ENCODE results near the gene ADH5. TPM values are rescaled to one million over a fixed set of nuclear protein-coding genes. Genes with fewer than 3 reads are reported as not detected.
"Not testable (repeated sequence)": the region's sequence is repeated elsewhere in the genome, so short reads cannot be mapped to it uniquely, and the experiment has no call there.

Gene ADH5
- total RNA-seq, 2 experiments from 2014 or later, result 81.3 to 119 TPM

- DNase-seq (no peak), ATAC-seq (no peak)
- ChIA-PET CTCF (no interaction called here), POLR2A (interaction anchor here (0.7 kb wide), 1 partner anchor 12 kb away, joined by 3 read pairs; no protein-coding TSS in a partner anchor)
- Mint-ChIP-seq H3K4me3 (no peak overlapping the region), H3K4me1 (peaks cover 20% of the 10 kb centered on the region), H3K9me3 (ENCODE audit: low read depth) (no peaks in the 10 kb centered on the region), H3K27me3 (no peaks in the 10 kb centered on the region), H3K27ac (no peak overlapping the region), H3K36me3 (ENCODE audit: low read depth) (peaks cover 58% of the 10 kb centered on the region)
- intact Hi-C loops (cut with DNase I, micrococcal nuclease), result loop anchor here in 1 of 2 experiments (10.0 kb wide), 1 partner anchor 733 kb away; the partner anchor contains the start of gene DAPP1
Measured at GRCh38 chr4:99082192-99082591, 6.4 kb downstream of the ADH5 start.

DNA sequence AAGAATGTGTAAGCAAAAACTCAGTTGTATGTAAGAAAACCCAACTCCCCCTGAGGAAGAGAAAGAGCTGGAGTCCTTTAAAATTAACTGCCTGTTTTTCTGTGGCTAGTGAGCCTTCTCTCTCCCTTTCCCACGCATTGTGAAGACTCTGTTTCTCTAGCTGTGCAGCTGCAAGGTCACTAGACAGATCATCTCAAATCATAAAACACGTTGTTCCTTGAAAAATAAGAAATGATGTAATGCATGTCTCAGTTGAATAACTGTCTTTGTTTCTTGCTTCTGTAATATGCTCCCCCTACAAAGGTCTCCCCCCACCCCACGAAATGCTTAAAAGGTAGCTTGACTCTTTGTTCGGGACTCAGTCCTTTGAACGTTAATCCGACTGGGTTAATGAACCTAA lies 7.7 kb downstream of the ADH5 start:
- CTCF ChIA-PET; H3K4me3 Mint-ChIP-seq; POLR2A ChIA-PET; H3K9me3 Mint-ChIP-seq (ENCODE audit: low read depth); DNase-seq; H3K27me3 Mint-ChIP-seq; ATAC-seq: not testable (repeated sequence)
- Mint-ChIP-seq H3K36me3 (ENCODE audit: low read depth) (peaks cover 65% of the 10 kb centered on the region), H3K27ac (peak overlapping the region; percentile 56), H3K4me1 (peaks cover 11% of the 10 kb centered on the region)
- intact Hi-C loops (cut with DNase I, micrococcal nuclease), result loop anchor here in 1 of 2 experiments (10.0 kb wide), 1 partner anchor 734 kb away; the partner anchor contains the start of gene DAPP1

DNA sequence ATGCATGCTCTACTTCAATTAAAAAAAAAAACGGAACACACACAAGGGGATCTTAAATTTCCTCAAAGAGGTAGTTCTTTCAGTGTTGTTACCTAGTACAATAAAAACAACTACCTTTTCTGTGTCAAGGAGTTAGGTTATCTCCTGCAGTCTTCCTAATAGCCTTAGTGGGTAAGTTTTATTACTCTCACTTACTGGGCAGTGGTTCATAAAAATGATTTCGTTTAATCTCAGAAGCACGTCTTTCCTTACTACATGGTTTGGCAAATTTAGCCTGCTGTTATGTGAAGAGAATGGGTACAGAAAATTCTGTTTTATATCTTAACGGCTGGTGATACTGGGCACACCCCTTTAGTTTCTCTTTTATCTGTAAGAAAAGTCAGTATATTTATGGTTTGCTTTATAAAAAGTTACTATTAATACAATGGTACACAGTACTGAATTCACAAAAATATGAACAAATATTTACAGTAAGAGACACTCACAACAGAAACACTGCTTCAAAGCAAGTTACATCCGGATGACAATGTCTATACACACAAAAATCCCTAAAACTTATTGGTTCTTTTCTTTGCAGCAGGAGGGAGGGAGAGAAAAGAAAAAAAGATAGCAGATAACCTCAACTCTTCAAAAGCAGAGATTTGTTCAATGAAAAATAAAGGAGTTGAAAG lies 8.8 kb downstream of the ADH5 start:
- intact Hi-C loops (cut with DNase I, micrococcal nuclease), result loop anchor here in 1 of 2 experiments (10.0 kb wide), 1 partner anchor 735 kb away; the partner anchor contains the start of gene DAPP1
- POLR2A ChIA-PET, result no interaction called here
- peaks cover 60% of the 10 kb centered on the region for H3K36me3 Mint-ChIP-seq (ENCODE audit: low read depth)
- DNase-seq (no peak), ATAC-seq (no peak)
- peaks cover 4% of the 10 kb centered on the region for H3K4me1 Mint-ChIP-seq
- no peaks in the 10 kb centered on the region for H3K9me3 Mint-ChIP-seq (ENCODE audit: low read depth)
- CTCF ChIA-PET, result no interaction called here
- H3K27me3 Mint-ChIP-seq, result no peaks in the 10 kb centered on the region
- H3K4me3 Mint-ChIP-seq, result no peak overlapping the region
- H3K27ac Mint-ChIP-seq, result no peak overlapping the region

DNA sequence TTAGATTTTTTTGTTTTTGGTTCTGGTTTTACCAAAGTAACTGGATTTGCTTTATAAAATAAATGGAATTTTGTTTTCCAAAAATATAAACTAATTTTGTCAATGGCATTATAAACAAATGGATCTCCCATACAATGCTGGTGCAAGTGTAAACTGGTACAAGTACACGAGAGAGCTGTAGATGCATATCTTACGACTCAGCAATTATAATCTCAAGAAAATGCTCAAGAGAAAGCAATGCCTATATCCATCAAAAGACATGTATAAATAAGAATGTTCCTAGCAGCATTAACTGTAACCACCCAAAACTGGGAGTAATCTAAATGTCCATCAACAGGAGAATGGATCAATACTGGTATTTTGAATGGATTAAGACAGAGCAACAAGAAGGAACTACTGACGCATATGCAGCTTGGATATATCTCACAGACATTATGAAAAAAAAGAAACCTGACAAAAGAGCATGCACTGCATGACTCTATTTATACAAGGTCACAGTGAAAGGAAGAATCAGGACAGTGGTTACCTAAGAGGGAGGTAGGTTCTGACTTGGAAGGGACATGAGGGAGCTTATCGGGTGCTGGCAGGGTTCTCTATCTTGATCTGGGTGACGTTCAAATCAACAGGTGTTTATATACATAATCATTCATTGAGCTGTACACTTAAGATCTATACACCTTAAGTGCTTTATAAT lies 9.5 kb downstream of the ADH5 start:
- intact Hi-C loops (cut with DNase I, micrococcal nuclease), result no loop called here
- ChIA-PET CTCF (interaction anchor here (0.6 to 1.5 kb wide), 2 partner anchors 23 to 818 kb away, joined by 3 to 9 read pairs; partner anchors contain the start of gene RAP1GDS1), POLR2A (no interaction called here)
- Mint-ChIP-seq H3K36me3 (ENCODE audit: low read depth) (peaks cover 59% of the 10 kb centered on the region), H3K27me3 (no peaks in the 10 kb centered on the region), H3K4me1 (peaks cover 2% of the 10 kb centered on the region), H3K27ac (peak overlapping the region; percentile 52), H3K4me3 (no peak overlapping the region), H3K9me3 (ENCODE audit: low read depth) (no peaks in the 10 kb centered on the region)
- no peak for DNase-seq
- no peak for ATAC-seq

DNA sequence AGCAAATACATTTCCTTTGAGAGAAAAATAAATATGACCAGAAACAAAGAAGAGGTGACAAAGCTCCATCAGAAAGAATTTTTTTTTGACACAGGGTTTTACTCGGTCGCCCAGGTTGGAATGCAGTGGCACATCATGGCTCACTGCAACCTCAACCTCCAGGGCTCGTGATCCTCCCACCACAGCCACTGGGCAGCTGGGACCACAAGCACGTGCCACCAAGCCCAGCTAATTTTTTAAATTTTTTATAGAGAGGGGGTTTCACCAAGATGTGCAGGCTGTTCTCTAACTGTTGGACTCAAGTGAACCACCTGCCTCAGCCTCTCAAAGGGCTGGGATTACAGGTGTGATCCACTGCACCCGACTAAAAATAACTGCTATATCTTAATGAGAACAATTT lies 10.3 kb downstream of the ADH5 start:
- CTCF ChIA-PET, result interaction anchor here (1.5 kb wide), 1 partner anchor 22 kb away, joined by 9 read pairs; no protein-coding TSS in a partner anchor
- Mint-ChIP-seq H3K4me3 (no peak overlapping the region), H3K36me3 (ENCODE audit: low read depth) (peaks cover 59% of the 10 kb centered on the region), H3K4me1 (no peaks in the 10 kb centered on the region), H3K27me3 (no peaks in the 10 kb centered on the region), H3K9me3 (ENCODE audit: low read depth) (no peaks in the 10 kb centered on the region), H3K27ac (no peak overlapping the region)
- intact Hi-C loops (cut with DNase I, micrococcal nuclease), result no loop called here
- POLR2A ChIA-PET, result no interaction called here
- ATAC-seq (no peak), DNase-seq (no peak)

- ATAC-seq, result no peak
- intact Hi-C loops (cut with DNase I, micrococcal nuclease), result no loop called here
Measured at GRCh38 chr4:99077177-99077576, 11.4 kb downstream of the ADH5 start.

DNA sequence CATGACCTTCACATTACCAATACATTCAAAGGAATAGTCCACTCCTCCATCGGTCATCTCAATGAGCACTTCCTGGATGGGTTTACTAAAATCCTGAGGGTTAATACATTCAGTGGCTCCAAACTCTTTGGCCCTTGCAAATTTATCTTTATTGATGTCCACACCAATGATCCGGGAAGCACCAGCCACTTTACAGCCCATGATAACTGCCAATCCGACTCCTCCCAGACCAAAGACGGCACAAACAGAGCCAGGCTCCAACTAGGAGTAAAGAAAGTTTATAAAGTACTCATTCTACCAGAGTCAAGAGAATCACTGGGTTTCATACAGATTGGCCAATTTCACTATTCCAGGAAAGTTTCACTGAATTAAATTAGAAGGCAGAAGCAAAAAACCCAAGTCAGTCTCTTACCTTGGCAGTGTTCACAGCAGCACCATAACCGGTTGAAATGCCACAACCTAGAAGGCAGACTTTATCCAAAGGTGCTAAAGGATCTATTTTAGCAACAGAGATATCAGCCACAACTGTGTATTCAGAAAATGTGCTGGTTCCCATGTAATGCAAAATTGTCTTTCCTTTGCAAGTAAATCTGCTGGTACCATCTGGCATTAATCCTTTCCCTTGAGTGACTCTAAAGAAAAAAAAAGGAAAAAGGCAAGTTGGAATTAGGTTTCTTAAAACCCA lies 12.2 kb downstream of the ADH5 start:
- ATAC-seq (no peak), DNase-seq (no peak)
- Mint-ChIP-seq H3K9me3 (ENCODE audit: low read depth) (no peaks in the 10 kb centered on the region), H3K4me3 (no peak overlapping the region), H3K27ac (no peak overlapping the region), H3K36me3 (ENCODE audit: low read depth) (peaks cover 61% of the 10 kb centered on the region), H3K27me3 (no peaks in the 10 kb centered on the region), H3K4me1 (no peaks in the 10 kb centered on the region)
- POLR2A ChIA-PET, result no interaction called here
- intact Hi-C loops (cut with DNase I, micrococcal nuclease), result no loop called here
- CTCF ChIA-PET, result interaction anchor here (1.2 kb wide), 1 partner anchor 20 kb away, joined by 4 read pairs; no protein-coding TSS in a partner anchor

More at GRCh38 chr4:99077177-99077576, 11.4 kb downstream of the ADH5 start:
- no peaks in the 10 kb centered on the region for H3K4me1 Mint-ChIP-seq
- no peaks in the 10 kb centered on the region for H3K27me3 Mint-ChIP-seq
- H3K36me3 Mint-ChIP-seq (ENCODE audit: low read depth), result peaks cover 63% of the 10 kb centered on the region
- DNase-seq, result no peak
- no peaks in the 10 kb centered on the region for H3K9me3 Mint-ChIP-seq (ENCODE audit: low read depth)
- H3K27ac Mint-ChIP-seq, result no peak overlapping the region
- no peak overlapping the region for H3K4me3 Mint-ChIP-seq
- CTCF ChIA-PET, result no interaction called here
- POLR2A ChIA-PET, result no interaction called here

DNA sequence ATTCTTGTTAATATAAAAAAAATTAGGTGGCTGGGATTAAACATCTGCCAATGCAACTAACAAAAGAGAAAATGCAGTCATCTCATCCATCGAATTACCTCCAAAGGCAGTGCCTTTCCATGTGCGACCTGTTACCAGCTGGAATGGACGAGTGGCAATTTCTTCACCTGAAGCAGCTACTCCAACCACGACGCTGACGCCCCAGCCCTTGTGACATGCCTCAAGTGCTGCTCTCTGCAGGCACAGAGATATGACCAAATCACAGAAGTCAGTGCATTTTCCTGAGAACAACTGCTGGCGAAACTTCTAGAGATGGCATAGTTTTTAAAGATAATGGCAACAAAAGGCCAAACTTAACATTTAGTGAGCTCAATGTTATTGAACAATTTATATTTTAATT lies 13.8 kb downstream of the ADH5 start:
- intact Hi-C loops (cut with DNase I, micrococcal nuclease), result no loop called here
- DNase-seq (no peak), ATAC-seq (no peak)
- POLR2A ChIA-PET, result no interaction called here
- peaks cover 48% of the 10 kb centered on the region for H3K36me3 Mint-ChIP-seq (ENCODE audit: low read depth)
- CTCF ChIA-PET, result interaction anchor here (0.7 to 1.2 kb wide), 2 partner anchors 12 to 24 kb away, joined by 4 read pairs; no protein-coding TSS in a partner anchor
- no peak overlapping the region for H3K27ac Mint-ChIP-seq
- H3K9me3 Mint-ChIP-seq (ENCODE audit: low read depth), result no peaks in the 10 kb centered on the region
- H3K27me3 Mint-ChIP-seq, result no peaks in the 10 kb centered on the region
- no peaks in the 10 kb centered on the region for H3K4me1 Mint-ChIP-seq
- H3K4me3 Mint-ChIP-seq, result no peak overlapping the region

GRCh38 chr4:99071159-99071558 lies 17.4 kb downstream of the ADH5 start:
- CTCF ChIA-PET, result interaction anchor here (1.9 to 3.2 kb wide), 2 partner anchors 15 to 76 kb away, joined by 9 to 15 read pairs; partner anchors contain the start of gene METAP1
- POLR2A ChIA-PET, result no interaction called here
- intact Hi-C loops (cut with DNase I, micrococcal nuclease), result no loop called here
- no peaks in the 10 kb centered on the region for H3K9me3 Mint-ChIP-seq (ENCODE audit: low read depth)
- ATAC-seq (no peak), DNase-seq (no peak)
- H3K27ac Mint-ChIP-seq, result no peak overlapping the region
- H3K27me3 Mint-ChIP-seq, result no peaks in the 10 kb centered on the region
- H3K4me3 Mint-ChIP-seq, result no peak overlapping the region
- peaks cover 2% of the 10 kb centered on the region for H3K4me1 Mint-ChIP-seq
- peaks cover 38% of the 10 kb centered on the region for H3K36me3 Mint-ChIP-seq (ENCODE audit: low read depth)

- ChIA-PET CTCF (interaction anchor here (1.9 kb wide), 1 partner anchor 12 kb away, joined by 10 read pairs; no protein-coding TSS in a partner anchor), POLR2A (interaction anchor here (0.6 kb wide), 1 partner anchor 496 kb away, joined by 3 read pairs; no protein-coding TSS in a partner anchor)
- no peak for DNase-seq
- Mint-ChIP-seq H3K4me3 (no peak overlapping the region), H3K9me3 (ENCODE audit: low read depth) (peaks cover 3% of the 10 kb centered on the region), H3K36me3 (ENCODE audit: low read depth) (peaks cover 38% of the 10 kb centered on the region), H3K4me1 (peaks cover 2% of the 10 kb centered on the region), H3K27me3 (no peaks in the 10 kb centered on the region), H3K27ac (no peak overlapping the region)
- intact Hi-C loops (cut with DNase I, micrococcal nuclease), result no loop called here
- no peak for ATAC-seq
Measured at GRCh38 chr4:99067617-99068016, 21.0 kb downstream of the ADH5 start.

- H3K4me1 Mint-ChIP-seq; ATAC-seq; H3K4me3 Mint-ChIP-seq; H3K9me3 Mint-ChIP-seq (ENCODE audit: low read depth); POLR2A ChIA-PET; H3K27ac Mint-ChIP-seq; DNase-seq; intact Hi-C loops (cut with DNase I, micrococcal nuclease); H3K27me3 Mint-ChIP-seq: not testable (repeated sequence)
- CTCF ChIA-PET, result interaction anchor here (1.7 kb wide), 1 partner anchor 9 kb away, joined by 8 read pairs; no protein-coding TSS in a partner anchor
- peaks cover 42% of the 10 kb centered on the region for H3K36me3 Mint-ChIP-seq (ENCODE audit: low read depth)
Measured at GRCh38 chr4:99065521-99065920, 23.1 kb downstream of the ADH5 start.
